Suppressor macrophage treated with lipopolysaccharide for 4 hours (primary cell): ENCODE measurements around the gene MAGI2.

Experiments used
- DNase-seq: peaks from one replicate; pipeline ENCODE4 v3.0.0-alpha.2; 2020

MAGI2 gene

GRCh38 chr7:78691584-78691983 is 761.9 kb downstream of the MAGI2 start:
- DNase-seq: no peak

- no peak for DNase-seq
These were observed 763.3 kb downstream of the MAGI2 start for GRCh38 chr7:78690174-78690573.

GRCh38 chr7:78688376-78688775 is 765.1 kb downstream of the MAGI2 start:
- no peak for DNase-seq

GRCh38 chr7:78686189-78686588 is 767.3 kb downstream of the MAGI2 start:
- DNase-seq: no peak

GRCh38 chr7:78684201-78684600 is 769.3 kb downstream of the MAGI2 start:
- no peak for DNase-seq

- DNase-seq: no peak
These were observed 769.9 kb downstream of the MAGI2 start for GRCh38 chr7:78683566-78683965.

GRCh38 chr7:78679112-78679876 is 774.2 kb downstream of the MAGI2 start:
- no peak for DNase-seq

- DNase-seq: no peak
These were observed 776.1 kb downstream of the MAGI2 start for GRCh38 chr7:78677391-78677790.

GRCh38 chr7:78675511-78675910 is 778.0 kb downstream of the MAGI2 start:
- DNase-seq: no peak

GRCh38 chr7:78673272-78673671 is 780.2 kb downstream of the MAGI2 start:
- DNase-seq: no peak

GRCh38 chr7:78662939-78663338 is 790.5 kb downstream of the MAGI2 start:
- no peak for DNase-seq

- DNase-seq: no peak
These were observed 803.5 kb downstream of the MAGI2 start for GRCh38 chr7:78649976-78650375.

- no peak for DNase-seq
These were observed 804.2 kb downstream of the MAGI2 start for GRCh38 chr7:78649236-78649635.

- DNase-seq: no peak
These were observed 810.7 kb downstream of the MAGI2 start for GRCh38 chr7:78642751-78643150.

- DNase-seq: no peak
These were observed 815.1 kb downstream of the MAGI2 start for GRCh38 chr7:78638364-78638763.

GRCh38 chr7:78636727-78637126 is 816.7 kb downstream of the MAGI2 start:
- DNase-seq: no peak

GRCh38 chr7:78635026-78635793 is 818.3 kb downstream of the MAGI2 start:
- no peak for DNase-seq

- DNase-seq: no peak
These were observed 819.4 kb downstream of the MAGI2 start for GRCh38 chr7:78634093-78634492.

- DNase-seq: no peak
These were observed 832.5 kb downstream of the MAGI2 start for GRCh38 chr7:78620920-78621319.

- DNase-seq: no peak
These were observed 836.9 kb downstream of the MAGI2 start for GRCh38 chr7:78616539-78616938.

GRCh38 chr7:78609281-78609680 is 844.2 kb downstream of the MAGI2 start:
- no peak for DNase-seq

- no peak for DNase-seq
These were observed 846.4 kb downstream of the MAGI2 start for GRCh38 chr7:78607099-78607498.

GRCh38 chr7:78605119-78605518 is 848.3 kb downstream of the MAGI2 start:
- DNase-seq: no peak

- no peak for DNase-seq
These were observed 851.7 kb downstream of the MAGI2 start for GRCh38 chr7:78601728-78602127.
